Memory B cell (primary cell): ENCODE data around the gene GPC3.

Experiments
- ATAC-seq: fragments of 150-1000 bp; cut with Tn5 transposase; 2 replicates; pipeline ENCODE4 v1.10.0; 2021; ENCODE audit warnings: low read depth, mild to moderate bottlenecking, moderate library complexity
- DNase-seq, 2 donors: peaks; one replicate each; pipeline ENCODE4 v3.0.0; 2022; ENCODE audit warnings: low spot score in 2 of 2
- H3K27ac Mint-ChIP-seq: one replicate; pipeline ENCODE4 v1.8.0; 2022; ENCODE audit warnings: mild to moderate bottlenecking, moderate library complexity, mixed read lengths
- H3K27me3 Mint-ChIP-seq: one replicate; pipeline ENCODE4 v1.8.0; 2022; ENCODE audit warnings: mixed read lengths
- H3K36me3 Mint-ChIP-seq: one replicate; pipeline ENCODE4 v1.8.0; 2022; ENCODE audit warnings: mild to moderate bottlenecking, mixed read lengths
- H3K4me1 Mint-ChIP-seq: one replicate; pipeline ENCODE4 v1.8.0; 2022; ENCODE audit warnings: mixed read lengths
- H3K4me3 Mint-ChIP-seq: one replicate; pipeline ENCODE4 v1.8.0; 2022; ENCODE audit warnings: mild to moderate bottlenecking, moderate library complexity, mixed read lengths
- H3K9me3 Mint-ChIP-seq: one replicate; pipeline ENCODE4 v1.8.0; 2022; ENCODE audit warnings: mixed read lengths

Gene GPC3

DNA sequence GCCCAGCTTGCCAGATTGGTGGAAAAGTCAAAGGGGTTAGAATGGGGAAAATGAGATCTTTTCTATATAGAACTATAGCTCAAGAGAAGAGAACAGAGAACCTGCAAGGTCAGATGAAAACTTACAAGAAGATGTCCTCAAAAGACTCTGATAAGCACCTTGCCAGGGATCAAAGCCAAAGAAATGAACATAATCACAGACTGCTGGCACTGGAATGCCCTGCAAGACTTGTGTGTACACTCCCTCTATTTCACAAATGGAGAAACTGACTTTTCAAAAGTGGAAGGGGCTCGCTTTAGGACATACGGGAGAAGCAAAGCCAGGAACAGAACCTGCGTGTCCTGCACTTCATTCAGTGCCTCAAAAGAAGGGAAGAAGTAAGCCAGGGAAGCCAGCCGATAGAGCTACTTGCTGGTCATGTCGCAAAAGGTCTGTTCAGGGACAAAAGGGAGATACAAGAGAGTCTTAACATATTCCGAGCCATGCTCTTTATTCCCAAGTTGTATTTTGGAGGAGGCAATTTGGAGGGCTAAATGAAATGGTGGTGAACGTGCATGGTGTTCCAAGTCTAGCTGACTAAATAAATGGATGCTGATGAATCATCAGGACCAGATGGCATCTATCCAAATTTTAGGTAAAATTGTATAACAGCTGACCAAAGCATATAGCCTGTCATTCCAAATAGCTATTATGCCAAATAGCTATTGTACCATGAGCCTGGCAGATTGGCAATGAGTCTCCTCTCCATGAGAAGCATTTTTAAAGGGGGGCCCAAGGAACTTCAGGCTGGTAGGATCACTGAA lies 394.5 kb downstream of the GPC3 start:
- H3K4me3 Mint-ChIP-seq = no peak overlapping the region
- H3K27me3 Mint-ChIP-seq = no peaks in the 10 kb centered on the region
- no peak overlapping the region for H3K27ac Mint-ChIP-seq
- H3K36me3 Mint-ChIP-seq = no peaks in the 10 kb centered on the region
- H3K9me3 Mint-ChIP-seq = no peaks in the 10 kb centered on the region
- DNase-seq = no peak
- ATAC-seq = no peak
- H3K4me1 Mint-ChIP-seq = no peaks in the 10 kb centered on the region

DNA sequence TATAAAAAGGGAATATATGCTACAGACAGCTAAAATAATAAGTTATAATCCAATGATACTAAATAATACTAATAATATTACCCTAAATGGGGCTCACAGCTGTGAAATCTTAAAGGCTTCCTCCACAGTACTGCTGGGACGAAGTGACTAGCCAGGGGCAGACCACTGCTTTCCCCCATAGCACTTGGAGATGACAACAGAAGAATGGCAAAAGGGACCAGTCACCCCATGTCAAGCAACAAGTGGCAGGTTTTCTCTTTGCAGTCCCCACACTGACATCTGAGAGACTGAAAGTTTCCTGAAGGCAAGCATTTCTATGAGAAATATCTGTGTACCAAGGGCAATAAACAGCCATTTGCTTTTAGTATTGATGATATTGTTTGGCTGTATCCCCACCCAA lies 396.6 kb downstream of the GPC3 start:
- ATAC-seq = no peak
- H3K9me3 Mint-ChIP-seq = no peaks in the 10 kb centered on the region
- no peaks in the 10 kb centered on the region for H3K36me3 Mint-ChIP-seq
- peaks cover under 1% of the 10 kb centered on the region for H3K27me3 Mint-ChIP-seq
- no peaks in the 10 kb centered on the region for H3K4me1 Mint-ChIP-seq
- no peak overlapping the region for H3K27ac Mint-ChIP-seq
- H3K4me3 Mint-ChIP-seq = no peak overlapping the region
- no peak for DNase-seq

DNA sequence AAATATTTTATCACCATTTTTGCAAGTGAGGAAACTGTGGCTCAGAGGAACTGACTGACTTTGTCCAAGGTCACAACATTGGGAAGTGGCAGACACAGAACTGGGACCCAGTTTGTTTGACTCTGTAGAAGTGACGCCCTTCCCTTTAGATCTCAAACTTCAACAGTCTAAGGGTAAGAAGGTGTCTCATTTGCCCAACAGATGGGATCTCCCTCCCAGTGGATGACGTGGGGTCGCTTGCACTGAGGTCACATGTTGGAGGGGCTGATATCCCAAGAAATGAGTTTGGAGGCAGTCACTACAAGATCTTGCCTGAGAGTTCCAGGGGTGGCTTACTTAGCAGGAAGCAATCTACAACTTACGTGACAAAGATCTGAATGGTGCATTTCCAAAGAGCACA lies 397.6 kb downstream of the GPC3 start:
- Mint-ChIP-seq H3K4me1 (no peaks in the 10 kb centered on the region), H3K36me3 (no peaks in the 10 kb centered on the region), H3K27me3 (peaks cover 2% of the 10 kb centered on the region), H3K9me3 (no peaks in the 10 kb centered on the region), H3K4me3 (no peak overlapping the region), H3K27ac (no peak overlapping the region)
- DNase-seq (no peak), ATAC-seq (no peak)

- no peaks in the 10 kb centered on the region for H3K9me3 Mint-ChIP-seq
- H3K27me3 Mint-ChIP-seq = peaks cover 2% of the 10 kb centered on the region
- ATAC-seq = no peak
- H3K4me3 Mint-ChIP-seq = no peak overlapping the region
- DNase-seq = no peak
- H3K4me1 Mint-ChIP-seq = no peaks in the 10 kb centered on the region
- H3K27ac Mint-ChIP-seq = no peak overlapping the region
- no peaks in the 10 kb centered on the region for H3K36me3 Mint-ChIP-seq
Observed at GRCh38 chrX:133587071-133587470, 398.3 kb downstream of the GPC3 start.

- H3K9me3 Mint-ChIP-seq = no peaks in the 10 kb centered on the region
- H3K27me3 Mint-ChIP-seq = peaks cover 2% of the 10 kb centered on the region
- ATAC-seq (no peak), DNase-seq (no peak)
- H3K36me3 Mint-ChIP-seq = no peaks in the 10 kb centered on the region
- H3K4me1 Mint-ChIP-seq = no peaks in the 10 kb centered on the region
- H3K4me3 Mint-ChIP-seq = no peak overlapping the region
- no peak overlapping the region for H3K27ac Mint-ChIP-seq
Observed at GRCh38 chrX:133586443-133586842, 399.0 kb downstream of the GPC3 start.

GRCh38 chrX:133583825-133584224 lies 401.6 kb downstream of the GPC3 start:
- H3K9me3 Mint-ChIP-seq = no peaks in the 10 kb centered on the region
- H3K27me3 Mint-ChIP-seq = peaks cover 2% of the 10 kb centered on the region
- ATAC-seq (no peak), DNase-seq (no peak)
- H3K4me1 Mint-ChIP-seq = no peaks in the 10 kb centered on the region
- H3K27ac Mint-ChIP-seq = no peak overlapping the region
- H3K36me3 Mint-ChIP-seq = no peaks in the 10 kb centered on the region
- no peak overlapping the region for H3K4me3 Mint-ChIP-seq

DNA sequence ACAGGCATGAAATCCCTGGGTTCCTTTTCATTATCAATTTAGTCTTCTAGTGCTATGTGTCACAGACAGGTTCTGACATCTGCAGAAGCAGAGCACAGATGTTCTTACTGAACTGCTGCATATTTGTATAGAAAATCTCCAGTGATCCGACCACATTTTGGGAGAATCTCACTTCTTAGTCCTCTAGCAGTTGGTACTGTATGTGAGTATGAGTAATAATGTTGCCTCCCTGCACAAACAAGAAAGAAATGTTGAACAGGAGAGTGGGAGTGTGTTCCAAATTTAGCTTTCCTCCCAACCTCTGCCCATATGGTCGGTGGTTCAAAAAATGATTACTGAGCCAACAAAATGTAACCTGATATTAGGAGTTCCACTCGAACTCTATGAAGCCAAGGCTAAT lies 404.8 kb downstream of the GPC3 start:
- Mint-ChIP-seq H3K4me1 (no peaks in the 10 kb centered on the region), H3K27me3 (peaks cover 2% of the 10 kb centered on the region), H3K36me3 (no peaks in the 10 kb centered on the region), H3K4me3 (no peak overlapping the region), H3K9me3 (no peaks in the 10 kb centered on the region), H3K27ac (no peak overlapping the region)
- DNase-seq (no peak), ATAC-seq (no peak)

GRCh38 chrX:133579631-133580030 lies 405.8 kb downstream of the GPC3 start:
- Mint-ChIP-seq H3K27ac (no peak overlapping the region), H3K4me1 (no peaks in the 10 kb centered on the region), H3K36me3 (no peaks in the 10 kb centered on the region), H3K9me3 (no peaks in the 10 kb centered on the region), H3K27me3 (peaks cover 2% of the 10 kb centered on the region), H3K4me3 (no peak overlapping the region)
- ATAC-seq (no peak), DNase-seq (no peak)

- Mint-ChIP-seq H3K27ac (no peak overlapping the region), H3K4me3 (no peak overlapping the region), H3K4me1 (no peaks in the 10 kb centered on the region), H3K36me3 (no peaks in the 10 kb centered on the region), H3K9me3 (no peaks in the 10 kb centered on the region), H3K27me3 (no peaks in the 10 kb centered on the region)
- DNase-seq = no peak
- no peak for ATAC-seq
Observed at GRCh38 chrX:133576876-133577275, 408.5 kb downstream of the GPC3 start.

DNA sequence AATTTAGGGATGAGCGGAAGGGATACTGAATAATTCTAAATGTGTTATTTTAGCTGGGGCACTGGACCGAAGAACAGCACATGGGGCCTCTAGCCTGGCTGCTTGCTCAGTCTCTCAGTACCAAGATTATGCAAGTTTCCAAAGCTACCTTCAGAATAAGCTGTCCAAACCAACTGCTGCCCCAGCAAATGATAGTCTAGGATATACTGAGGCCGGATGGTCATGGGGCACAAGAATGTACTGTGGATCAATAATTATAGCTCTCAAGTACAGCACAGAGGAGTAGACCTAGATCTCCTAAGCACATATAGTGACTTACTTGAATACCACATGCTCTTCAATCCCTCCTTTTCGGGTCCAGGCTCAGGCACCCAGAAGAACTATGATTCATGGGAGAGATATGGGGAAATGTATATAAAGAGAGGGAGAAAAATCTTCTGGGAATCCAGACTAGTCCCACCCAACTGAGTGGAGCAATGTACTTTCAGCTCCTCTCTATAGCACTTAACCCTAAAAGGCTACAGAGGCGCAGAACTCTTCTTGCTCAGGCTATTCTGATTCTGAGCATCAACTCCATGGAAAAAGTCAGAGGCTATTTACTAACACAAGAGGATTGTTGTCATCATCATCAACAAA lies 409.8 kb downstream of the GPC3 start:
- DNase-seq (no peak), ATAC-seq (no peak)
- H3K4me1 Mint-ChIP-seq = no peaks in the 10 kb centered on the region
- no peaks in the 10 kb centered on the region for H3K27me3 Mint-ChIP-seq
- no peaks in the 10 kb centered on the region for H3K9me3 Mint-ChIP-seq
- no peak overlapping the region for H3K4me3 Mint-ChIP-seq
- no peak overlapping the region for H3K27ac Mint-ChIP-seq
- no peaks in the 10 kb centered on the region for H3K36me3 Mint-ChIP-seq

GRCh38 chrX:133574716-133575115 lies 410.7 kb downstream of the GPC3 start:
- DNase-seq = no peak
- Mint-ChIP-seq H3K27ac (no peak overlapping the region), H3K27me3 (no peaks in the 10 kb centered on the region), H3K4me1 (no peaks in the 10 kb centered on the region), H3K4me3 (no peak overlapping the region), H3K9me3 (no peaks in the 10 kb centered on the region), H3K36me3 (no peaks in the 10 kb centered on the region)
- no peak for ATAC-seq

- no peak for ATAC-seq
- H3K4me1 Mint-ChIP-seq = no peaks in the 10 kb centered on the region
- H3K9me3 Mint-ChIP-seq = peaks cover 2% of the 10 kb centered on the region
- H3K27ac Mint-ChIP-seq = no peak overlapping the region
- H3K36me3 Mint-ChIP-seq = no peaks in the 10 kb centered on the region
- no peak for DNase-seq
- no peak overlapping the region for H3K4me3 Mint-ChIP-seq
- no peaks in the 10 kb centered on the region for H3K27me3 Mint-ChIP-seq
Observed at GRCh38 chrX:133570549-133570948, 414.8 kb downstream of the GPC3 start.

DNA sequence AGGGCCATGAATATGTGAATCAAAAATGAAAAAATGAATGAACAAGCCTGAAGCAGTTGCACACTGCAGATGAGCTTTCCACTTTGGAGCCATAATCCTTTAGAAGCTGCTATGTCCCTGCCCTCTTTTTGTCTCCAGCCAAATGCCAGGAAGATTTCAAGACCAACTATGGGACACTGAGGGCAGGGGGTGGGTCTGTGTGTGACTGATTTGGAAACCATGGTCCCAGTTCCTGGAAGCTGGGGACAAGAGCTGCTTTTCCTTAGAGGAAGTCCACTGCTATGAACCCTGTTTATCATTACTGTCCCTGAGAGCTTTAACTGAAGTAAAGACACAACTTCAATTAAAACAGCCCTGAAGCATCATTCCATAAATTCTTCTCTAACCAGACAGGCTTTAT lies 416.2 kb downstream of the GPC3 start:
- H3K27ac Mint-ChIP-seq = no peak overlapping the region
- no peaks in the 10 kb centered on the region for H3K4me1 Mint-ChIP-seq
- ATAC-seq = no peak
- peaks cover 2% of the 10 kb centered on the region for H3K9me3 Mint-ChIP-seq
- H3K4me3 Mint-ChIP-seq = no peak overlapping the region
- no peaks in the 10 kb centered on the region for H3K36me3 Mint-ChIP-seq
- no peaks in the 10 kb centered on the region for H3K27me3 Mint-ChIP-seq
- no peak for DNase-seq

DNA sequence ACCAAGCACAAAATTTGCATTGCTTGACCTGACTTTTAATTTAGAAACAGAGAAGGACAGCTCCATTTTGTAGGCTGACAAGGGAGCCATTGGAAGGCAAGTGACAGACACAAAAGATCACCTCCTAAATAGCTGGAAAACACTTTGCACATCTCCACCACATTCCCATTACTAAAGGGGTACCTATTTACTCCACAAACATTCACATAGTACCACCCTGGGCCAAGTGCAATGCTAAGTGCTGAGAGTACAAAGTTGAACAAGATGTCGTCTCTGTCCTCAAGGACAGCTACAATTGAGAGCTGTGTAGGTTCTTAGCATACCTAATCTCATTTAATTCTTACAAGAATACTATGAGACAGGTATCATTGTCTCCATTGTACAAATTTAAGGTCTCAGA lies 417.3 kb downstream of the GPC3 start:
- ATAC-seq (no peak), DNase-seq (no peak)
- H3K27me3 Mint-ChIP-seq = no peaks in the 10 kb centered on the region
- H3K4me1 Mint-ChIP-seq = no peaks in the 10 kb centered on the region
- no peak overlapping the region for H3K27ac Mint-ChIP-seq
- H3K4me3 Mint-ChIP-seq = no peak overlapping the region
- peaks cover 2% of the 10 kb centered on the region for H3K9me3 Mint-ChIP-seq
- H3K36me3 Mint-ChIP-seq = no peaks in the 10 kb centered on the region

DNA sequence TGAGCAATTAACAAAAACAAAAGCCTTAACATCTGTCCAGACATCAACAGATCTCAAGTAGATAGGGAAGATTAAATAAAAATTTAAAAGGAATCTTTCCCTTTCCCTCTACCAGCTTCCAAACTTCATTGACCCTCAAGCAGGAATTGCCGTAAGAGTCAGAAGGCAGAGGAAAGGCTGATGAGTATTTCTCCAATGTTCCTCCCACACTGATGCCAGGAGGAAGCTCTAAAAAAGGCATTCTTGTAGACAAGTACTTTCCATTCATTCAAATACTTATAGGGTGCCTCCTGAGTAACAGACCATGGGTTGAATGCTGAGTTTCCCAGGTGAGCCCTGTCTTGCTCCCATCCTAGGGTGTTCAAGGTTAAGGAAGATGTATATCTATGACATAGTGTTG lies 418.5 kb downstream of the GPC3 start:
- ATAC-seq (no peak), DNase-seq (no peak)
- Mint-ChIP-seq H3K36me3 (no peaks in the 10 kb centered on the region), H3K9me3 (peaks cover 2% of the 10 kb centered on the region), H3K4me1 (no peaks in the 10 kb centered on the region), H3K27ac (no peak overlapping the region), H3K4me3 (no peak overlapping the region), H3K27me3 (no peaks in the 10 kb centered on the region)
